Neural cell (in vitro differentiated cells): ENCODE data around the gene TMOD1. TPM values are rescaled to one million over a fixed set of nuclear protein-coding genes. Genes with fewer than 3 reads are reported as not detected.

Experiments
- H2AFZ ChIP-seq: fragments of 200-600, 300-800 bp; sonication (generic), shearing (Covaris generic); 2 replicates; pipeline ENCODE4 v1.6.0; 2014; ENCODE audit warnings: low read depth, mild to moderate bottlenecking, antibody characterized with exemption, low read length, moderate library complexity
- H3F3A ChIP-seq: fragments of 200-600 bp; shearing (Covaris generic); 2 replicates; pipeline ENCODE4 v1.6.1; 2016; ENCODE audit warnings: mild to moderate bottlenecking, moderate library complexity, mixed read lengths, antibody characterized with exemption, low read length; ENCODE audit not compliant: insufficient read depth, poor library complexity, severe bottlenecking
- H3K27ac ChIP-seq: fragments of 200-600, 300-800 bp; sonication (generic), shearing (Covaris generic); 2 replicates; pipeline ENCODE4 v1.5.1; 2014; ENCODE audit warnings: mild to moderate bottlenecking, low read length, moderate library complexity
- H3K27me3 ChIP-seq: fragments of 300-800, 200-600 bp; sonication (generic), shearing (Covaris generic); 2 replicates; pipeline ENCODE4 v1.6.0; 2014; ENCODE audit warnings: mild to moderate bottlenecking, low read depth, low read length, moderate library complexity; ENCODE audit not compliant: insufficient read depth
- H3K36me3 ChIP-seq: fragments of 300-800, 200-600 bp; sonication (generic), shearing (Covaris generic); 2 replicates; pipeline ENCODE4 v1.5.1; 2014; ENCODE audit warnings: mild to moderate bottlenecking, antibody characterized with exemption, low read length, moderate library complexity; ENCODE audit not compliant: insufficient read depth
- H3K4me2 ChIP-seq: fragments of 300-800, 200-600 bp; sonication (generic), shearing (Covaris generic); 2 replicates; pipeline ENCODE4 v1.6.0; 2014; ENCODE audit warnings: mild to moderate bottlenecking, low read length
- H3K4me3 ChIP-seq: fragments of 300-800, 200-600 bp; sonication (generic), shearing (Covaris generic); 2 replicates; pipeline ENCODE4 v1.5.1; 2014; ENCODE audit warnings: mild to moderate bottlenecking, low read length, moderate library complexity
- H3K79me2 ChIP-seq: fragments of 200-600 bp; shearing (Covaris generic); replicated peaks from 2 replicates; pipeline ENCODE4 v1.6.0; 2014; ENCODE audit warnings: mild to moderate bottlenecking, low read length, moderate library complexity; ENCODE audit not compliant: insufficient read depth
- H3K9ac ChIP-seq: fragments of 300-800, 200-600 bp; sonication (generic), shearing (Covaris generic); 2 replicates; pipeline ENCODE4 v1.6.1; 2016; ENCODE audit warnings: mild to moderate bottlenecking, low read length, mixed read lengths
- H3K9me2 ChIP-seq: fragments of 200-600 bp; shearing (Covaris generic); 2 replicates; pipeline ENCODE4 v1.6.1; 2016; ENCODE audit warnings: mild to moderate bottlenecking, low read length, mixed read lengths; ENCODE audit not compliant: insufficient read depth
- H3K9me3 ChIP-seq: fragments of 200-600, 300-800 bp; sonication (generic), shearing (Covaris generic); 2 replicates; pipeline ENCODE4 v1.6.1; 2016; ENCODE audit warnings: mild to moderate bottlenecking, mixed run types, low read length, moderate library complexity, mixed read lengths
- H4K20me1 ChIP-seq: fragments of 200-600 bp; shearing (Covaris generic); 2 replicates; pipeline ENCODE4 v1.6.1; 2016; ENCODE audit warnings: mild to moderate bottlenecking, mixed run types; ENCODE audit not compliant: insufficient read depth
- CTCF ChIP-seq: fragments of 450-650 bp; IDR thresholded peaks from 2 replicates; pipeline ENCODE4 v1.5.1; 2014; ENCODE audit warnings: antibody characterized with exemption, mild to moderate bottlenecking, moderate library complexity; ENCODE audit not compliant: poor library complexity, severe bottlenecking
- EP300 ChIP-seq: fragments of 450-650 bp; conservative IDR thresholded peaks from 2 replicates; pipeline ENCODE4 v1.6.1; 2014; ENCODE audit warnings: antibody characterized with exemption, mild to moderate bottlenecking, moderate library complexity; ENCODE audit not compliant: poor library complexity, severe bottlenecking
- EZH2 ChIP-seq: fragments of 200-600, 300-800 bp; shearing (Covaris generic), sonication (generic); IDR thresholded peaks from 2 replicates; pipeline ENCODE4 v1.6.1; 2014; ENCODE audit warnings: antibody characterized with exemption, low read length, borderline replicate concordance, mild to moderate bottlenecking; ENCODE audit not compliant: insufficient read depth, poor library complexity, severe bottlenecking
- MXI1 ChIP-seq: fragments of 450-650 bp; conservative IDR thresholded peaks from 2 replicates; pipeline ENCODE4 v1.6.1; 2014; ENCODE audit warnings: antibody characterized with exemption, mild to moderate bottlenecking; ENCODE audit not compliant: poor library complexity, severe bottlenecking
- POLR2AphosphoS5 ChIP-seq: IDR thresholded peaks from 2 replicates; pipeline ENCODE4 v1.6.1; 2012
- RAD21 ChIP-seq: fragments of 450-650 bp; conservative IDR thresholded peaks from 2 replicates; pipeline ENCODE4 v1.6.1; 2014; ENCODE audit warnings: antibody characterized with exemption, mild to moderate bottlenecking, moderate library complexity
- REST ChIP-seq: IDR thresholded peaks from 2 replicates; pipeline ENCODE4 v1.6.1; 2012; ENCODE audit warnings: borderline replicate concordance
- SMC3 ChIP-seq: fragments of 450-650 bp; conservative IDR thresholded peaks from 2 replicates; pipeline ENCODE4 v1.6.1; 2014; ENCODE audit warnings: antibody characterized with exemption, mild to moderate bottlenecking, moderate library complexity; ENCODE audit not compliant: poor library complexity
- TAF1 ChIP-seq: IDR thresholded peaks from 2 replicates; pipeline ENCODE4 v1.6.1; 2012; ENCODE audit warnings: low read depth
- polyA plus RNA-seq: library from polyadenylated mRNA; depleted of rRNA; stranded (reverse); fragments of >200 nt; gene quantifications from 2 replicates; pipeline ENCODE4 v1.2.3, GENCODE V29; 2014

The TMOD1 gene
- polyA plus RNA-seq, 1 donor from 2014 or later, result 0.17 TPM

GRCh38 chr9:97507428-97507984 lies 6.0 kb downstream of the TMOD1 start:
- Histone ChIP-seq H4K20me1 (no peaks in the 10 kb centered on the region), H3K9ac (no peak overlapping the region), H3K36me3 (no peaks in the 10 kb centered on the region), H3K9me2 (no peaks in the 10 kb centered on the region), H3K27me3 (peaks cover 23% of the 10 kb centered on the region), H3K9me3 (no peaks in the 10 kb centered on the region), H3K4me2 (no peak overlapping the region), H3F3A (no peaks in the 10 kb centered on the region), H3K4me3 (no peak overlapping the region), H3K79me2 (no peaks in the 10 kb centered on the region), H2AFZ (no peak overlapping the region), H3K27ac (no peak overlapping the region)
- TF ChIP-seq SMC3 (no peak), POLR2AphosphoS5 (no peak), RAD21 (no peak), EP300 (no peak), MXI1 (no peak), TAF1 (no peak), EZH2 (no peak), CTCF (no peak), REST (no peak)

- H2AFZ ChIP-seq, result no peak overlapping the region
- no peak overlapping the region for H3K4me2 ChIP-seq
- no peaks in the 10 kb centered on the region for H3K79me2 ChIP-seq
- TF ChIP-seq MXI1 (no peak), SMC3 (no peak), EP300 (no peak), TAF1 (no peak), REST (no peak), EZH2 (no peak), RAD21 (no peak), POLR2AphosphoS5 (no peak), CTCF (no peak)
- H3K9ac ChIP-seq, result no peak overlapping the region
- no peaks in the 10 kb centered on the region for H3K9me3 ChIP-seq
- H3K27ac ChIP-seq, result no peak overlapping the region
- H3K36me3 ChIP-seq, result no peaks in the 10 kb centered on the region
- H3K9me2 ChIP-seq, result no peaks in the 10 kb centered on the region
- H3K4me3 ChIP-seq, result no peak overlapping the region
- H3F3A ChIP-seq, result no peaks in the 10 kb centered on the region
- peaks cover 10% of the 10 kb centered on the region for H3K27me3 ChIP-seq
- H4K20me1 ChIP-seq, result no peaks in the 10 kb centered on the region
Observed at GRCh38 chr9:97508852-97509251, 7.4 kb downstream of the TMOD1 start.
